Activated CD4-positive, alpha-beta T cell treated with anti-CD3 and anti-CD28 coated beads for 36 hours (primary cell): Measurements from ENCODE around the gene BEX4. TPM values are rescaled to one million over a fixed set of nuclear protein-coding genes. Genes with fewer than 3 reads are reported as not detected.
"Not testable (repeated sequence)": the region's sequence is repeated elsewhere in the genome, so short reads cannot be mapped to it uniquely, and the experiment has no call there.

Source experiments
- ATAC-seq: fragments of 200-7000 bp; cut with Tn5 transposase; one replicate; pipeline ENCODE4 v1.10.0; 2021; ENCODE audit warnings: mild to moderate bottlenecking, moderate library complexity
- CTCF ChIA-PET: fragments of 350-600 bp; sonication (Branson Sonifier 250); formaldehyde crosslinking; loops from one replicate; lab custom pipeline; 2021; ENCODE audit warnings: antibody characterized with exemption; lab: Charles Lee
- POLR2A ChIA-PET: fragments of 350-600 bp; sonication (Branson Sonifier 250); formaldehyde crosslinking; loops from one replicate; lab custom pipeline; 2021; ENCODE audit warnings: antibody characterized with exemption, inconsistent platforms; lab: Charles Lee
- DNase-seq: peaks from one replicate; pipeline ENCODE4 v3.0.0-alpha.2; 2020
- H3K27ac Mint-ChIP-seq: one replicate; pipeline ENCODE4 v1.8.0; 2021; ENCODE audit warnings: mixed read lengths
- H3K27me3 Mint-ChIP-seq: one replicate; pipeline ENCODE4 v1.8.0; 2021; ENCODE audit warnings: mixed read lengths
- H3K36me3 Mint-ChIP-seq: one replicate; pipeline ENCODE4 v1.8.0; 2021; ENCODE audit warnings: low read depth, mixed read lengths
- H3K4me1 Mint-ChIP-seq: one replicate; pipeline ENCODE4 v1.8.0; 2021; ENCODE audit warnings: mixed read lengths
- H3K4me3 Mint-ChIP-seq: one replicate; pipeline ENCODE4 v1.8.0; 2021; ENCODE audit warnings: mild to moderate bottlenecking, moderate library complexity, mixed read lengths
- H3K9me3 Mint-ChIP-seq: one replicate; pipeline ENCODE4 v1.8.0; 2021; ENCODE audit warnings: low read depth, mixed read lengths
- intact Hi-C, 2 experiments: fragments of 100-400 bp; cut with DNase I in 1 of 2; cut with micrococcal nuclease in 1 of 2; formaldehyde crosslinking; loops; one replicate each; pipeline versions ENCODE4 v1.14.2 to v1.15.1; 2022 to 2024; cut with DNase I, micrococcal nuclease
- total RNA-seq, 2 experiments: library from RNA; stranded (reverse); gene quantifications; one replicate each; pipeline ENCODE4 v1.2.3, GENCODE V29; 2021

Gene BEX4
- total RNA-seq, 2 experiments from 2014 or later, result 9.9 to 10.0 TPM

DNA sequence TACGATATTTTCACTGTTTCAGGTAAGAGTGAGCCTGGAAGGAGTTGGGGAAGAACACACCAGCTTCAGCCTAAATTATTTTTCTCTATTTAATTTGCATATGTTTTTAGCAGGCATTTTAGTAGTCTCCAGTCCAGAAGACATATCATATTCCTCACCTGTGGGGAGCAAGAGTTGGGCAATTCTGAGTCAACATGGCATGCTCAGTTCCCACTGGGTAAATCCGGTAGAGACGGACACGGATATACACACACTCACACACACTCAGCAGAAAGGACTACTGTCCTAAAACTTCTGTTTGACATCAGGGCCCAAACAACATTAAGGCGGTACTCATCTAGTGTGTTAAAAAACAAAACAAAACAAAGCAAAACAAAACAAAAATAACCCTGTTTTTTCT is 4.9 kb upstream of the BEX4 start:
- H3K27me3 Mint-ChIP-seq, result peaks cover 3% of the 10 kb centered on the region
- CTCF ChIA-PET, result interaction anchor here (1.4 to 2.3 kb wide), 2 partner anchors 254 to 280 kb away, joined by 5 to 11 read pairs; no protein-coding TSS in a partner anchor
- H3K4me1 Mint-ChIP-seq, result peaks cover 3% of the 10 kb centered on the region
- intact Hi-C loops, result loop anchor here in 1 of 2 experiments (2.0 to 10.0 kb wide), 3 partner anchors 39 to 555 kb away; partner anchors contain the start of genes GPRASP1 and MORF4L2
- H3K27ac Mint-ChIP-seq, result no peak overlapping the region
- H3K9me3 Mint-ChIP-seq, result no peaks in the 10 kb centered on the region
- DNase-seq, result no peak
- no peak for ATAC-seq
- H3K36me3 Mint-ChIP-seq, result no peaks in the 10 kb centered on the region
- no peak overlapping the region for H3K4me3 Mint-ChIP-seq
- POLR2A ChIA-PET, result no interaction called here

DNA sequence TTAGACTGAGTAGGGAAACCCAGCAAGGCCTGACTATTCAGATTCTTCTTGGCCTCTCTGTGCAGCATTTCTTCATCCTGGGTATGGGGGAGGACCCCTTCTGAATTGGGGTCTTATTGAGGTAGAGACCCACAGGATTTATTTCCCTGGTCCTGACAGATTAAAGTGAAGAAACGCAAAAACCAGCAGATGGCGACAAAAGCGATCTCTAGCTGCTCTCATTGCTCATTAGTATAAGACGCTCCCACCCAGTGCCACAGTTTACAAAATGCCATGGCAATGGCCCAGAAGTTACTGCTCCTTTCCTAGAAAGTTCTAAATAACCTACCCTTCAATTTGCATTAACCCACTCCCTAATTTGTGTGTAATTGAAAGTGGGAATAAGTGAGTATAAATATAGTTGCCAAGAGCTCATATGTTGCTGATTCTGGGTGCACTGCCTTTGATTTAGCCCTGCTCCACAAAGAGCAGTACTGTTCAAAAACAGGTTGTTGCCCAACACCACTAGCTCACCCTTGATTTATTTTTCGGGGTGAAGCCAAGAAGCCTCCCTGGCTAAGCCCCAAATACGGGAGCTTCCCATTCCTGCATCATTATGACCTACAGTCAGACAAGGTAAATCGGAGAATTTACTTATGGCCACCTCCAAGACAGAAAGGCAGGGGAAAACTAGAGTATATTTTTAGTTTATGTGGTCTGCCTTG is 3.7 kb upstream of the BEX4 start:
- no peak for ATAC-seq

DNA sequence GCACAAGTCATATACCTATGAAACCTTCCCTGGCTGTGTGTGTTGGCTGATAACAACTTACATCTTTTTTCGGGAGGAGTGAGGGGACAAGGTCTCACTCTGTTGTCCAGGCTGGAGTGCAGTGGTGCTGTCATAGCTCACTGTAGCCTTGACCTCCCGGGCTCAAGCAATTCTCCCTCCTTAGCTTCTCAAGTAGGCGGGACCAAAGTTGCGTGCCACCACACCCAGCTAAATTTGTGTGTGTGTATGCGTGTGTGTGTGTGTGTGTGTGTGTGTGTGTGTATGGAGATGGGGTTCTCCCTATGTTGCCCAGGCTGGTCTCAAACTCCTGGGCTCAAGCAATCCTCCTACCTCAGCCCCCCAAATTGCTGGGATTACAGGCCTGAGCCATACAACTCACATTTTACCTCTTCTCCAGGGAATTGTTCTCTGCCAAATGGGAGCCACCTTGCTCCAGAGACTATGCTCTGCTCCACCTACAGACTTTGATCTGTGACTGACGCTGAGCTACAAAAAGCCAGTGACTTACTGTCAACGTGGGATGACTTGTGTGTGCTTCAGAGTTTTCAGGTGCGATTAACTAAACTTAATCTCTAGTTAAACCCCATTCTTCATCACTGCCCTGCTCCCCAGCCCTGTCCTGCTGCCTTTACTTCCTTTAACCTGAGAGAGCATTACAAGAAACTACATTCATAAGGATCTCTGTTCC is 2.0 kb upstream of the BEX4 start:
- Mint-ChIP-seq H3K27me3 (peaks cover 3% of the 10 kb centered on the region), H3K36me3 (peaks cover 1% of the 10 kb centered on the region), H3K4me3 (no peak overlapping the region), H3K4me1 (peaks cover 3% of the 10 kb centered on the region), H3K9me3 (no peaks in the 10 kb centered on the region), H3K27ac (no peak overlapping the region)
- ChIA-PET CTCF (interaction anchor here (2.0 kb wide), 1 partner anchor 9 kb away, joined by 6 read pairs; no protein-coding TSS in a partner anchor), POLR2A (no interaction called here)
- DNase-seq, result no peak
- intact Hi-C loops, result loop anchor here in 1 of 2 experiments (10.0 kb wide), 2 partner anchors 472 to 558 kb away; partner anchors contain the start of genes GPRASP1 and MORF4L2
- ATAC-seq, result no peak

More for the DNA sequence above, 3.7 kb upstream of the BEX4 start:
- DNase-seq, result peak; percentile 59
- Mint-ChIP-seq H3K4me3 (no peak overlapping the region), H3K4me1 (peaks cover 3% of the 10 kb centered on the region), H3K27me3 (peaks cover 3% of the 10 kb centered on the region), H3K27ac (no peak overlapping the region), H3K9me3 (no peaks in the 10 kb centered on the region), H3K36me3 (no peaks in the 10 kb centered on the region)
- intact Hi-C loops, result loop anchor here (1.0 to 10.0 kb wide), 5 partner anchors 37 to 556 kb away; partner anchors contain the start of genes GPRASP1 (in 1 of the 2) and MORF4L2 (in 1 of the 2)
- POLR2A ChIA-PET, result no interaction called here
- CTCF ChIA-PET, result interaction anchor here (0.6 to 2.3 kb wide), 13 partner anchors 11 to 278 kb away, joined by 3 to 11 read pairs (median 4); partner anchors contain the start of gene TCEAL8

DNA sequence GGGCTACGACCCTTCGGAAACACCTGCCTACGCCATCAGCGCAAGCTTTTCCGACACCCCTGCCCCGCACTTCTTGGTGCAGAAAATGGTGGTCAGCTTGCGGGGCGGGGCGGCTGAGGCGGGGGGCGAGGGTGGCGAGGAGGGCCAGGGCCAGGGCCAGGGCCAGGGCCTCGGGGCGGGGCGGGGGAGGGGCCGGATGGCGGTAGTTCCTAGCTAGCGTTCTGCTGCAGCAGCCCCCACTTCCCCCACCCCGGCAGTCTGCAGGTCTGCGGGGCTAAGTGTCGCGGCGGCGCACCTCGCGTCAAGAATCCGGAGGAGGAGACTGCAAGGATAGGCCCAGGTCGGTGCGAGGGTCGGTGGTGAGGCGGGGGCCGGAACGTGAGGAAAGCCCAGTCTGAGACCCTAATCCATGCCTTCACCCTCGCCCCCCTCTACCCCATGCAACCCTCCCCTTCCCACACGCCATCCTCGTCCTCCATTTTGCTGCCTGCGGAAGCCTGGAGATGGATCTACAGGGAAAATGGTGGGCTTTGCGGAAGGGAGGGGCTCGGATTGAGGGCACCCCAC is 600 bp downstream of the BEX4 start:
- peaks cover 1% of the 10 kb centered on the region for H3K36me3 Mint-ChIP-seq
- ATAC-seq, result peak; percentile 40
- intact Hi-C loops, result loop anchor here (1.0 to 10.0 kb wide), 5 partner anchors 39 to 561 kb away; partner anchors contain the start of genes BEX2 (in 2 of the 2), GPRASP1 (in 1 of the 2) and MORF4L2 (in 1 of the 2)
- peaks cover 3% of the 10 kb centered on the region for H3K4me1 Mint-ChIP-seq
- no peak overlapping the region for H3K27ac Mint-ChIP-seq
- no peaks in the 10 kb centered on the region for H3K27me3 Mint-ChIP-seq
- H3K4me3 Mint-ChIP-seq, result peak overlapping the region; percentile 59
- peak; percentile 34 for DNase-seq
- H3K9me3 Mint-ChIP-seq, result no peaks in the 10 kb centered on the region
- ChIA-PET POLR2A (no interaction called here), CTCF (no interaction called here)

- CTCF ChIA-PET, result no interaction called here
- Mint-ChIP-seq H3K9me3 (no peaks in the 10 kb centered on the region), H3K36me3 (peaks cover 1% of the 10 kb centered on the region), H3K4me3 (no peak overlapping the region), H3K4me1 (no peaks in the 10 kb centered on the region), H3K27ac (no peak overlapping the region), H3K27me3 (peaks cover 14% of the 10 kb centered on the region)
- intact Hi-C loops, result no loop called here
- no peak for DNase-seq
- POLR2A ChIA-PET, result no interaction called here
- no peak for ATAC-seq
Measured at GRCh38 chrX:103220511-103221323, 5.8 kb downstream of the BEX4 start.

- intact Hi-C loops, H3K36me3 Mint-ChIP-seq, H3K4me3 Mint-ChIP-seq, H3K9me3 Mint-ChIP-seq, ATAC-seq, CTCF ChIA-PET, H3K4me1 Mint-ChIP-seq, DNase-seq, POLR2A ChIA-PET, H3K27ac Mint-ChIP-seq: not testable (repeated sequence)
- H3K27me3 Mint-ChIP-seq, result peaks cover 17% of the 10 kb centered on the region
Measured at GRCh38 chrX:103225918-103226317, 11.0 kb downstream of the BEX4 start.

- DNase-seq (no peak), ATAC-seq (no peak)
- ChIA-PET POLR2A (no interaction called here), CTCF (interaction anchor here (0.6 kb wide), 1 partner anchor 279 kb away, joined by 3 read pairs; no protein-coding TSS in a partner anchor)
- H3K4me1 Mint-ChIP-seq, result no peaks in the 10 kb centered on the region
- no peaks in the 10 kb centered on the region for H3K27me3 Mint-ChIP-seq
- intact Hi-C loops, result no loop called here
- no peak overlapping the region for H3K27ac Mint-ChIP-seq
- no peak overlapping the region for H3K4me3 Mint-ChIP-seq
- H3K9me3 Mint-ChIP-seq, result no peaks in the 10 kb centered on the region
- H3K36me3 Mint-ChIP-seq, result no peaks in the 10 kb centered on the region
Measured at GRCh38 chrX:103233263-103233662, 18.4 kb downstream of the BEX4 start.

GRCh38 chrX:103234869-103235268 is 20.0 kb downstream of the BEX4 start:
- Mint-ChIP-seq H3K36me3 (no peaks in the 10 kb centered on the region), H3K9me3 (no peaks in the 10 kb centered on the region), H3K27me3 (no peaks in the 10 kb centered on the region), H3K4me3 (no peak overlapping the region), H3K4me1 (no peaks in the 10 kb centered on the region), H3K27ac (no peak overlapping the region)
- ATAC-seq (no peak), DNase-seq (no peak)
- intact Hi-C loops, result no loop called here
- CTCF ChIA-PET, result no interaction called here
- POLR2A ChIA-PET, result no interaction called here

DNA sequence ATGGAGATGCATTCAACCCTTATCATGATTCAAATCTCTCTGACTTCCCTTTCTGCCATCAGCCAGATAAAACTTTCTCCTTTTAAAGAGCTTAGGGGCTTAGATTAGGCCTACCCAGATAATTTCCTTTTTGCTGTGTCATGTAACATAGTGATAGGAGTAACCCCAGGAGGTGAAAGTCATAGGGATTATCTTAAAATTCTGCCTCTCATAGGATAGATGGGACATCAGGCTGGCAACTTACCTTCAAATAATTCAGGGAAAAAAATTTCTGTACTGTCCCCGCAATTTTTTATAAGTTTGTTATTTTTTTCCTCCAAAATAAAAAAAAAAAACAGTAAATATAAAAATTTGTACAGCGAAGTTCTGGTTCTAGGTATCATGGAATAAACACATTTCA is 20.7 kb downstream of the BEX4 start:
- intact Hi-C loops, POLR2A ChIA-PET, H3K27me3 Mint-ChIP-seq, DNase-seq, H3K4me3 Mint-ChIP-seq, ATAC-seq, H3K27ac Mint-ChIP-seq, H3K9me3 Mint-ChIP-seq, CTCF ChIA-PET, H3K4me1 Mint-ChIP-seq, H3K36me3 Mint-ChIP-seq: not testable (repeated sequence)

- H3K27ac Mint-ChIP-seq, result no peak overlapping the region
- POLR2A ChIA-PET, result no interaction called here
- H3K27me3 Mint-ChIP-seq, result no peaks in the 10 kb centered on the region
- CTCF ChIA-PET, result interaction anchor here (0.8 kb wide), 1 partner anchor 17 kb away, joined by 3 read pairs; no protein-coding TSS in a partner anchor
- no peaks in the 10 kb centered on the region for H3K4me1 Mint-ChIP-seq
- ATAC-seq (no peak), DNase-seq (no peak)
- no peak overlapping the region for H3K4me3 Mint-ChIP-seq
- H3K36me3 Mint-ChIP-seq, result no peaks in the 10 kb centered on the region
- no peaks in the 10 kb centered on the region for H3K9me3 Mint-ChIP-seq
- intact Hi-C loops, result no loop called here
Measured at GRCh38 chrX:103236296-103236695, 21.4 kb downstream of the BEX4 start.

DNA sequence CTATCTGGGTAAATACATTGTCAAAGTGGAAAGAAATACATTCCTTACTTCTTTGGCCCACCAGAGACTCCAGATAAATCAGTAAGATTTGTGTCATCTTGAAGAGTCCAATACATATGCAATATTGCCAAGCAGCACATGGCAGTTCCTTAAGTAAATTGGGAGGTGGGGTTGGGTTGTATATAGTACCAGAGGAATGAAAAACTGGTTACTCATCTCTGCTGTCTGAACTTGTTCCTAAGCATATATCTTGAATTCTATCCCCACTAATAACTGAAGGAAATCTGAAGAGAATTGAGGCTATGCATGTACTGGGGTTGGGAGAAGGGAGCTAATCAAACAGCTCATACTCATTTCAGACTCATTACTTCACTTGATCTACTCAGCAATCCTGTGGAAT is 25.2 kb downstream of the BEX4 start:
- intact Hi-C loops, result no loop called here
- no peak for ATAC-seq
- DNase-seq, result no peak
- ChIA-PET POLR2A (no interaction called here), CTCF (no interaction called here)
- no peak overlapping the region for H3K4me3 Mint-ChIP-seq
- H3K27me3 Mint-ChIP-seq, result peaks cover 2% of the 10 kb centered on the region
- no peaks in the 10 kb centered on the region for H3K9me3 Mint-ChIP-seq
- H3K4me1 Mint-ChIP-seq, result no peaks in the 10 kb centered on the region
- H3K27ac Mint-ChIP-seq, result no peak overlapping the region
- no peaks in the 10 kb centered on the region for H3K36me3 Mint-ChIP-seq
